Endothelial cell of umbilical vein (primary cell): Measurements from ENCODE around the gene ZNF780A. TPM values are rescaled to one million over a fixed set of nuclear protein-coding genes. Genes with fewer than 3 reads are reported as not detected.

Experiments
- BruUV-seq: library from RNA; stranded (reverse); fragments of 400-500 nt; replicated peaks from 2 replicates; lab custom pipeline; 2021; lab: Mats Ljungman, UMichigan
- CTCF ChIA-PET: fragments of 300-600, 350-600 bp; sonication (Branson Sonifier 250); formaldehyde crosslinking; loops from one replicate; lab custom pipeline; 2021; ENCODE audit warnings: antibody characterized with exemption, inconsistent platforms; lab: Charles Lee
- POLR2A ChIA-PET: fragments of 300-600, 350-600 bp; sonication (Branson Sonifier 250); formaldehyde crosslinking; loops from one replicate; lab custom pipeline; 2021; ENCODE audit warnings: antibody characterized with exemption, inconsistent platforms; lab: Charles Lee
- DNase-seq: peaks from one replicate; pipeline ENCODE4 v3.0.0-alpha.2; 2011; ENCODE audit warnings: low read depth, low spot score
- FAIRE-seq: peaks from 2 replicates; lab custom pipeline; 2011; peaks lifted over from hg19 to GRCh38; lab: Jason Lieb, UNC
- H2AFZ ChIP-seq: 2 replicates; pipeline ENCODE4 v1.6.0; 2012; ENCODE audit warnings: low read depth, low read length, control low read depth, inconsistent platforms
- H3K27ac ChIP-seq: 2 replicates; pipeline ENCODE4 v1.5.1; 2011; ENCODE audit warnings: low read depth, mild to moderate bottlenecking, control low read depth, low read length, moderate library complexity; ENCODE audit not compliant: insufficient read depth
- H3K27me3 ChIP-seq, 2 experiments: 2 replicates each; pipeline versions ENCODE4 v1.6.0 to v1.6.1; 2011; ENCODE audit warnings: low read length in 2 of 2, mixed read lengths in 1 of 2; ENCODE audit not compliant: control insufficient read depth in 2 of 2, insufficient read depth in 2 of 2
- H3K36me3 ChIP-seq, 2 experiments: 2 replicates in 1 of 2; 3 replicates in 1 of 2; pipeline ENCODE4 v1.5.1; 2011; ENCODE audit warnings: low read length in 2 of 2, mild to moderate bottlenecking in 1 of 2, moderate library complexity in 1 of 2; ENCODE audit not compliant: control insufficient read depth in 2 of 2, insufficient read depth in 2 of 2; ENCODE audit errors: extremely low read depth in 1 of 2
- H3K4me1 ChIP-seq: 3 replicates; pipeline ENCODE4 v1.5.1; 2011; ENCODE audit warnings: mild to moderate bottlenecking, low read length; ENCODE audit not compliant: control insufficient read depth, insufficient read depth; ENCODE audit errors: extremely low read depth
- H3K4me2 ChIP-seq: 2 replicates; pipeline ENCODE4 v1.6.1; 2011; ENCODE audit warnings: low read length, control low read depth, mixed read lengths; ENCODE audit not compliant: insufficient read depth
- H3K4me3 ChIP-seq, 3 experiments: fragments of 200-600 bp in 1 of 3; sonication (generic), shearing (Covaris generic) in 1 of 3; replicated peaks in 1 of 3; 2 replicates each; pipeline ENCODE4 v1.5.1; 2011 to 2016; ENCODE audit warnings: control low read depth in 3 of 3, low read length in 3 of 3, mild to moderate bottlenecking in 2 of 3, inconsistent platforms in 1 of 3, low read depth in 1 of 3, moderate library complexity in 1 of 3; ENCODE audit not compliant: insufficient read depth in 1 of 3
- H3K79me2 ChIP-seq: 2 replicates; pipeline ENCODE4 v1.6.0; 2012; ENCODE audit warnings: low read length, inconsistent platforms; ENCODE audit not compliant: control insufficient read depth, insufficient read depth
- H3K9ac ChIP-seq: replicated peaks from 2 replicates; pipeline ENCODE3; 2011; ENCODE audit warnings: low read length, control low read depth; ENCODE audit not compliant: insufficient read depth; ENCODE audit errors: extremely low read depth
- H3K9me1 ChIP-seq: replicated peaks from 3 replicates; pipeline ENCODE4 v1.6.0; 2011; ENCODE audit warnings: mild to moderate bottlenecking, low read length; ENCODE audit not compliant: control insufficient read depth, insufficient read depth; ENCODE audit errors: extremely low read depth
- H3K9me3 ChIP-seq: replicated peaks from 2 replicates; pipeline ENCODE4 v1.5.1; 2012; ENCODE audit warnings: low read length, inconsistent platforms; ENCODE audit not compliant: control insufficient read depth, insufficient read depth
- H4K20me1 ChIP-seq: replicated peaks from 2 replicates; pipeline ENCODE3; 2011; ENCODE audit warnings: mild to moderate bottlenecking, low read length; ENCODE audit not compliant: control insufficient read depth, insufficient read depth; ENCODE audit errors: extremely low read depth
- CTCF ChIP-seq, 2 donors: IDR thresholded peaks; 1 replicate in 1 of 2; 2 replicates in 1 of 2; pipeline ENCODE4 v1.5.1; 2011; ENCODE audit warnings: low read length in 2 of 2, mild to moderate bottlenecking in 2 of 2, moderate library complexity in 2 of 2, control low read depth in 1 of 2, inconsistent platforms in 1 of 2, low read depth in 1 of 2; ENCODE audit not compliant: insufficient read depth in 1 of 2; ENCODE audit errors: extremely low read depth in 1 of 2
- EZH2 ChIP-seq: IDR thresholded peaks from 2 replicates; pipeline ENCODE4 v1.6.1; 2012; ENCODE audit warnings: borderline replicate concordance, low read depth, mild to moderate bottlenecking, moderate library complexity, low read length, inconsistent platforms; ENCODE audit not compliant: severe bottlenecking
- FOS ChIP-seq: IDR thresholded peaks from 2 replicates; pipeline ENCODE4 v1.6.1; 2011; ENCODE audit warnings: mild to moderate bottlenecking, low read length, moderate library complexity, borderline replicate concordance; ENCODE audit not compliant: insufficient read depth
- GATA2 ChIP-seq: IDR thresholded peaks from 2 replicates; pipeline ENCODE4 v1.7.0; 2011; ENCODE audit warnings: low read depth, mild to moderate bottlenecking, moderate library complexity, mixed read lengths, low read length; ENCODE audit not compliant: insufficient read length, insufficient read depth
- JUN ChIP-seq: IDR thresholded peaks from 2 replicates; pipeline ENCODE4 v1.6.1; 2011; ENCODE audit warnings: borderline replicate concordance, low read depth; ENCODE audit not compliant: insufficient read length, insufficient read depth
- MAX ChIP-seq: IDR thresholded peaks from 2 replicates; pipeline ENCODE4 v1.6.1; 2011; ENCODE audit not compliant: insufficient read depth, insufficient read length
- MYC ChIP-seq: IDR thresholded peaks from one replicate; pipeline ENCODE4 v1.6.1; 2011; ENCODE audit warnings: mild to moderate bottlenecking, low read depth, low read length
- POLR2A ChIP-seq: IDR thresholded peaks from 2 replicates; pipeline ENCODE4 v1.6.1; 2012; ENCODE audit warnings: low read depth, mild to moderate bottlenecking, control low read depth, low read length
- POLR2AphosphoS5 ChIP-seq: IDR thresholded peaks from 2 replicates; pipeline ENCODE4 v1.6.1; 2012; ENCODE audit warnings: low read depth, mild to moderate bottlenecking, control low read depth, low read length, moderate library complexity; ENCODE audit not compliant: insufficient read depth
- dilution Hi-C: fragments of 300-500 bp; cut with MboI; formaldehyde crosslinking; loops from one replicate; pipeline ENCODE4 v1.15.0; 2019; ENCODE audit warnings: low sequenced_read_pairs; ENCODE audit not compliant: extremely low pct_ligation_motif_present
- intact Hi-C: fragments of 100-400 bp; cut with micrococcal nuclease; formaldehyde crosslinking; loops from one replicate; pipeline ENCODE4 v1.10.0; 2022
- polyA plus RNA-seq, 4 experiments: library from polyadenylated mRNA; depleted of rRNA in 3 of 4; stranded (reverse) in 3 of 4; unstranded in 1 of 4; fragments of >200 nt; gene quantifications; 2 replicates each; pipeline versions ENCODE4 v1.2.1 to v1.2.3, GENCODE V29; 2011 to 2012; ENCODE audit warnings: missing spikeins in 1 of 4
- total RNA-seq: library from RNA; stranded (reverse); gene quantifications from 2 replicates; pipeline ENCODE4 v1.2.3, GENCODE V29; 2021

Gene ZNF780A
- total and polyA plus RNA-seq, 2 donors (not counting 3 experiments of a cell fraction or from before 2014, with no cell fraction given), result 7.3 to 11.6 TPM

- ChIA-PET POLR2A (no interaction called here), CTCF (no interaction called here)
- H3K4me1 ChIP-seq, result no peaks in the 10 kb centered on the region
- DNase-seq, result no peak
- intact Hi-C loops (no loop called here), dilution Hi-C loops (no loop called here)
- peaks cover 12% of the 10 kb centered on the region for H3K9me3 ChIP-seq
- H3K9ac ChIP-seq, result no peak overlapping the region
- no peak overlapping the region for H3K4me2 ChIP-seq
- FAIRE-seq, result no peak
- H4K20me1 ChIP-seq, result no peaks in the 10 kb centered on the region
- H3K9me1 ChIP-seq, result no peaks in the 10 kb centered on the region
- H3K4me3 ChIP-seq, result no peak overlapping the region
- H3K36me3 ChIP-seq, result no peaks in the 10 kb centered on the region
- no TSS peak for BruUV-seq
- H2AFZ ChIP-seq, result no peak overlapping the region
- no peak overlapping the region for H3K27ac ChIP-seq
- H3K79me2 ChIP-seq, result no peaks in the 10 kb centered on the region
- no peak for TF ChIP-seq EZH2
- TF ChIP-seq GATA2, result no peak
- TF ChIP-seq MYC, result no peak
- TF ChIP-seq POLR2A, result no peak
- no peak for TF ChIP-seq CTCF (IDR thresholded peaks at IDR 0.05; ENCODE audit: extremely low read depth in 1 of 2, insufficient read depth in 1 of 2, low read depth in 1 of 2, low read length in 2 of 2)
- TF ChIP-seq MAX, result no peak
- no peak for TF ChIP-seq FOS
- no peak for TF ChIP-seq POLR2AphosphoS5
- TF ChIP-seq JUN, result no peak
- no peaks in the 10 kb centered on the region for H3K27me3 ChIP-seq
Observed at GRCh38 chr19:40026597-40026970, 64.2 kb downstream of the ZNF780A start.
